CD4-positive, alpha-beta T cell treated with Interleukin-4 for 1 hour (primary cell): ENCODE results near the gene CNIH2.

ENCODE experiments used
- DNase-seq, 2 donors: peaks; one replicate each; pipeline ENCODE4 v3.0.0-alpha.2; 2020 to 2022

Gene CNIH2

DNA sequence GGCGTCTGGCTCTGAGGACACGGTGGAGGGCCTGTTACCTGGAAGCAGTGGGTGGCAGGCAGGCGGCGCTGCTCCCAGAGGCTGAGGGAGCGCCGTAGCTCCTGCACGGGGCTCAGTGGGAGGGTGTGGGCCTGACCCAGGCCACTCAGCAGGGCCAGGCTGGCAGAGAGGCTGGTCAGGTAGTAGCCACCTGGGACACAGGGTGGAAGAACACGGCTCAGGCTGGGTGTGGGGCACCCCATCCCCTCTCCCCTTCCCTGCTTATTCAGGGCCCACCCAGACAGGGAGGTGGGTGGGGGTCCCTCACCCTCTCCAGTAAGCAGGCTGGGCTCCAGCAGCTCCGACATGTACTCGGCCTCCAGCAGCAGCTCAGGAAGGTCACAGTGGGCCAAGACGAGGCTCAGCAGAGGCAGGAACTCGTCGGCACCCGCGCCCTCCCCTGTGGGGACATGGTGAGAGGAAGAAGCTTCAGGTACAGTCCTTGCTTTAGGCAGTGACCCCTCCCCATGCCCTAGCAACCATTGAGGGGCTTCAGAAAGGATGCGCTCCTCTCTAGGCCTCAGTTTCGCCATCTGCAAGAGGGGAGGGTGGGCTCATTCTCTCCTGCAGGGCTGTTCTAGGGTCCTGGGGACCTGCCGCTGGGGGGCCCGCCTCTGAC, 55.4 kb downstream of the CNIH2 start:
- DNase-seq = no peak
